PC-3 (cell line): Measurements from ENCODE around the gene SHANK3. TPM values are rescaled to one million over a fixed set of nuclear protein-coding genes. Genes with fewer than 3 reads are reported as not detected.

ENCODE experiments used
- ATAC-seq: fragments of 200-7000 bp; cut with Tn5 transposase; 2 replicates; pipeline ENCODE4 v1.9.1; 2020; ENCODE audit warnings: mild to moderate bottlenecking, moderate library complexity
- BruUV-seq: library from RNA; stranded (reverse); fragments of 400-500 nt; replicated peaks from 2 replicates; lab custom pipeline; 2021; lab: Mats Ljungman, UMichigan
- CTCF ChIA-PET: fragments of 300-600 bp; sonication (Branson Sonifier 250); formaldehyde crosslinking; loops from one replicate; lab custom pipeline; 2022; ENCODE audit warnings: antibody characterized with exemption; lab: Charles Lee
- POLR2A ChIA-PET: fragments of 300-600 bp; sonication (Branson Sonifier 250); formaldehyde crosslinking; loops from one replicate; lab custom pipeline; 2022; ENCODE audit warnings: antibody characterized with exemption; ENCODE audit not compliant: unreplicated experiment; lab: Charles Lee
- DNase-seq: peaks from one replicate; pipeline ENCODE4 v3.0.0-alpha.2; 2015
- H2AFZ ChIP-seq: fragments of 300-600 bp; sonication (generic); 2 replicates; pipeline ENCODE4 v1.6.0; 2016; ENCODE audit warnings: antibody characterized with exemption, low read length
- H3F3A ChIP-seq: fragments of 300-600 bp; sonication (generic); one replicate; pipeline ENCODE4 v1.6.0; 2017; ENCODE audit warnings: antibody characterized with exemption, low read length, control low read depth, mild to moderate bottlenecking; ENCODE audit not compliant: unreplicated experiment
- H3K27ac ChIP-seq: fragments of 300-600 bp; sonication (generic); 2 replicates; pipeline ENCODE4 v1.5.1; 2016; ENCODE audit warnings: mild to moderate bottlenecking, low read length
- H3K27me3 ChIP-seq: fragments of 300-600 bp; sonication (generic); 2 replicates; pipeline ENCODE4 v1.6.1; 2016; ENCODE audit warnings: low read length, mixed read lengths
- H3K36me3 ChIP-seq: fragments of 300-600 bp; sonication (generic); 2 replicates; pipeline ENCODE4 v1.6.1; 2016; ENCODE audit warnings: low read depth, mixed run types, low read length, mixed read lengths
- H3K4me1 ChIP-seq: fragments of 300-600 bp; sonication (generic); 2 replicates; pipeline ENCODE4 v1.5.1; 2016; ENCODE audit warnings: low read length; ENCODE audit not compliant: insufficient read depth
- H3K4me2 ChIP-seq: fragments of 300-600 bp; sonication (generic); 2 replicates; pipeline ENCODE4 v1.6.0; 2016; ENCODE audit warnings: low read length
- H3K4me3 ChIP-seq: fragments of 300-600 bp; sonication (generic); 2 replicates; pipeline ENCODE4 v1.5.1; 2016; ENCODE audit warnings: mild to moderate bottlenecking, low read length, mixed read lengths
- H3K79me2 ChIP-seq: fragments of 300-600 bp; sonication (generic); 2 replicates; pipeline ENCODE4 v1.6.1; 2017; ENCODE audit warnings: low read length, mixed read lengths
- H3K9ac ChIP-seq: fragments of 300-600 bp; sonication (generic); 2 replicates; pipeline ENCODE4 v1.6.0; 2016; ENCODE audit warnings: mild to moderate bottlenecking, low read length
- H3K9me2 ChIP-seq: fragments of 300-600 bp; sonication (generic); replicated peaks from 2 replicates; pipeline ENCODE4 v1.6.1; 2016; ENCODE audit warnings: mixed run types, low read length, mixed read lengths
- H3K9me3 ChIP-seq: fragments of 300-600 bp; sonication (generic); 2 replicates; pipeline ENCODE4 v1.6.1; 2016; ENCODE audit warnings: low read length, mixed read lengths
- H4K20me1 ChIP-seq: fragments of 300-600 bp; sonication (generic); 2 replicates; pipeline ENCODE4 v1.6.1; 2016; ENCODE audit warnings: low read length, mixed read lengths
- EZH2 ChIP-seq: fragments of 300-600 bp; sonication (generic); IDR thresholded peaks from one replicate; pipeline ENCODE4 v1.6.1; 2017; ENCODE audit warnings: antibody characterized with exemption, mild to moderate bottlenecking, low read length; ENCODE audit not compliant: unreplicated experiment
- EZH2phosphoT487 ChIP-seq: fragments of 300-600 bp; sonication (generic); IDR thresholded peaks from 2 replicates; pipeline ENCODE4 v1.6.1; 2018; ENCODE audit warnings: mild to moderate bottlenecking, antibody characterized with exemption, low read length, borderline replicate concordance
- intact Hi-C: fragments of 100-400 bp; cut with micrococcal nuclease; formaldehyde crosslinking; loops from 2 replicates; pipeline ENCODE4 v1.9.0; 2023
- total RNA-seq: library from RNA; depleted of rRNA; stranded (reverse); fragments of >200 nt; gene quantifications from 2 replicates; pipeline ENCODE4 v1.2.3, GENCODE V29; 2014
- TF ChIP-seq, protein P1 (sequence below): fragments of 300-600 bp; sonication (generic); conservative IDR thresholded peaks from 2 replicates; pipeline ENCODE4 v1.5.1; 2017; ENCODE audit warnings: antibody characterized with exemption, low read depth, mild to moderate bottlenecking, low read length

SHANK3 gene
- total RNA-seq, 1 experiment from 2014 or later, result 3.7 TPM

GRCh38 chr22:50695421-50696250, 23.0 kb downstream of the SHANK3 start:
- H3K9ac ChIP-seq, result no peak overlapping the region
- H4K20me1 ChIP-seq, result no peaks in the 10 kb centered on the region
- H3K79me2 ChIP-seq, result no peaks in the 10 kb centered on the region
- H3K27me3 ChIP-seq, result no peaks in the 10 kb centered on the region
- H3K36me3 ChIP-seq, result no peaks in the 10 kb centered on the region
- H3K4me1 ChIP-seq, result no peaks in the 10 kb centered on the region; the same call in 1 of the 2 replicates
- POLR2A ChIA-PET, result no interaction called here
- TF ChIP-seq, protein P1, sequence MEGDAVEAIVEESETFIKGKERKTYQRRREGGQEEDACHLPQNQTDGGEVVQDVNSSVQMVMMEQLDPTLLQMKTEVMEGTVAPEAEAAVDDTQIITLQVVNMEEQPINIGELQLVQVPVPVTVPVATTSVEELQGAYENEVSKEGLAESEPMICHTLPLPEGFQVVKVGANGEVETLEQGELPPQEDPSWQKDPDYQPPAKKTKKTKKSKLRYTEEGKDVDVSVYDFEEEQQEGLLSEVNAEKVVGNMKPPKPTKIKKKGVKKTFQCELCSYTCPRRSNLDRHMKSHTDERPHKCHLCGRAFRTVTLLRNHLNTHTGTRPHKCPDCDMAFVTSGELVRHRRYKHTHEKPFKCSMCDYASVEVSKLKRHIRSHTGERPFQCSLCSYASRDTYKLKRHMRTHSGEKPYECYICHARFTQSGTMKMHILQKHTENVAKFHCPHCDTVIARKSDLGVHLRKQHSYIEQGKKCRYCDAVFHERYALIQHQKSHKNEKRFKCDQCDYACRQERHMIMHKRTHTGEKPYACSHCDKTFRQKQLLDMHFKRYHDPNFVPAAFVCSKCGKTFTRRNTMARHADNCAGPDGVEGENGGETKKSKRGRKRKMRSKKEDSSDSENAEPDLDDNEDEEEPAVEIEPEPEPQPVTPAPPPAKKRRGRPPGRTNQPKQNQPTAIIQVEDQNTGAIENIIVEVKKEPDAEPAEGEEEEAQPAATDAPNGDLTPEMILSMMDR, result no peak
- TF ChIP-seq EZH2 (no peak), EZH2phosphoT487 (no peak)
- H3K9me2 ChIP-seq, result no peaks in the 10 kb centered on the region
- no TSS peak for BruUV-seq
- CTCF ChIA-PET, result interaction anchor here (0.6 kb wide), 1 partner anchor 76 kb away, joined by 6 read pairs; no protein-coding TSS in a partner anchor
- no peak overlapping the region for H3K4me2 ChIP-seq
- no peak overlapping the region for H2AFZ ChIP-seq
- no peaks in the 10 kb centered on the region for H3K9me3 ChIP-seq
- no peak overlapping the region for H3K4me3 ChIP-seq
- no peak overlapping the region for H3K27ac ChIP-seq
- no peak for DNase-seq
- intact Hi-C loops, result no loop called here
- H3F3A ChIP-seq, result no peaks in the 10 kb centered on the region
- ATAC-seq, result no peak

- no peaks in the 10 kb centered on the region for H3K36me3 ChIP-seq
- H3K4me1 ChIP-seq, result no peaks in the 10 kb centered on the region; the same call in 1 of the 2 replicates
- DNase-seq (no peak), ATAC-seq (no peak)
- no peak overlapping the region for H2AFZ ChIP-seq
- H4K20me1 ChIP-seq, result no peaks in the 10 kb centered on the region
- CTCF ChIA-PET, result no interaction called here
- H3K4me2 ChIP-seq, result no peak overlapping the region
- H3K27me3 ChIP-seq, result no peaks in the 10 kb centered on the region
- TF ChIP-seq EZH2 (no peak), EZH2phosphoT487 (no peak)
- TF ChIP-seq, protein P1, result no peak
- no peaks in the 10 kb centered on the region for H3F3A ChIP-seq
- H3K9me3 ChIP-seq, result no peaks in the 10 kb centered on the region
- intact Hi-C loops, result no loop called here
- no peak overlapping the region for H3K4me3 ChIP-seq
- H3K79me2 ChIP-seq, result no peaks in the 10 kb centered on the region
- no TSS peak for BruUV-seq
- H3K9ac ChIP-seq, result no peak overlapping the region
- no peaks in the 10 kb centered on the region for H3K9me2 ChIP-seq
- no peak overlapping the region for H3K27ac ChIP-seq
- POLR2A ChIA-PET, result no interaction called here
Observed at GRCh38 chr22:50696251-50696798, 23.7 kb downstream of the SHANK3 start.
